DND-41 (cell line): ENCODE results near the gene RUNX1.

Experiments used
- ATAC-seq: fragments of 200-7000 bp; cut with Tn5 transposase; 3 replicates; pipeline ENCODE4 v1.9.1; 2021; ENCODE audit warnings: low read depth; ENCODE audit not compliant: insufficient read depth
- DNase-seq: peaks from one replicate; pipeline ENCODE4 v3.0.0-alpha.2; 2020
- H2AFZ ChIP-seq: 2 replicates; pipeline ENCODE4 v1.6.0; 2012; ENCODE audit warnings: low read depth, low read length
- H3K27ac ChIP-seq: 2 replicates; pipeline ENCODE4 v1.5.1; 2012; ENCODE audit warnings: low read length, inconsistent platforms
- H3K27me3 ChIP-seq: fragments of 200-600 bp; sonication (generic); 2 replicates; pipeline ENCODE4 v1.6.0; 2012; ENCODE audit warnings: low read length, mild to moderate bottlenecking, inconsistent platforms; ENCODE audit not compliant: insufficient read depth, poor library complexity
- H3K36me3 ChIP-seq: 2 replicates; pipeline ENCODE4 v1.5.1; 2012; ENCODE audit warnings: low read length, inconsistent platforms; ENCODE audit not compliant: insufficient read depth
- H3K4me1 ChIP-seq: 2 replicates; pipeline ENCODE4 v1.5.1; 2012; ENCODE audit warnings: mild to moderate bottlenecking, low read length; ENCODE audit not compliant: insufficient read depth
- H3K4me2 ChIP-seq: 2 replicates; pipeline ENCODE4 v1.6.0; 2012; ENCODE audit warnings: mild to moderate bottlenecking, moderate library complexity, low read length, inconsistent platforms; ENCODE audit not compliant: insufficient read depth
- H3K4me3 ChIP-seq, 2 experiments: fragments of 200-600 bp in 1 of 2; shearing (Covaris generic) in 1 of 2; 2 replicates each; pipeline ENCODE4 v1.5.1; 2012 to 2016; ENCODE audit warnings: inconsistent platforms in 2 of 2, low read length in 2 of 2, mild to moderate bottlenecking in 2 of 2, low read depth in 1 of 2, moderate library complexity in 1 of 2
- H3K79me2 ChIP-seq: 2 replicates; pipeline ENCODE4 v1.6.0; 2012; ENCODE audit warnings: low read length, inconsistent platforms; ENCODE audit not compliant: insufficient read depth
- H3K9ac ChIP-seq: 2 replicates; pipeline ENCODE4 v1.6.0; 2012; ENCODE audit warnings: low read depth, mild to moderate bottlenecking, inconsistent platforms, low read length, moderate library complexity
- H3K9me3 ChIP-seq: 2 replicates; pipeline ENCODE4 v1.5.1; 2012; ENCODE audit warnings: low read length, moderate library complexity, mild to moderate bottlenecking, inconsistent platforms; ENCODE audit not compliant: insufficient read depth, severe bottlenecking
- H4K20me1 ChIP-seq: 2 replicates; pipeline ENCODE4 v1.6.0; 2012; ENCODE audit warnings: low read length; ENCODE audit not compliant: insufficient read depth
- CTCF ChIP-seq: IDR thresholded peaks from 2 replicates; pipeline ENCODE4 v1.5.1; 2012; ENCODE audit warnings: borderline replicate concordance, low read length, moderate library complexity, mild to moderate bottlenecking; ENCODE audit not compliant: poor library complexity, severe bottlenecking; ENCODE audit errors: extremely low read depth
- EZH2 ChIP-seq: IDR thresholded peaks from 3 replicates; pipeline ENCODE4 v1.6.1; 2012; ENCODE audit warnings: borderline replicate concordance, low read depth, mild to moderate bottlenecking, moderate library complexity, low read length, inconsistent platforms; ENCODE audit not compliant: severe bottlenecking

Gene RUNX1

GRCh38 chr21:35036465-35037383, 12.4 kb downstream of the RUNX1 start:
- Histone ChIP-seq H2AFZ (no peak overlapping the region), H4K20me1 (peaks cover 67% of the 10 kb centered on the region), H3K4me3 (no peak overlapping the region), H3K79me2 (peaks cover 100% of the 10 kb centered on the region), H3K27me3 (no peaks in the 10 kb centered on the region), H3K9ac (no peak overlapping the region), H3K4me2 (0 out of 2 replicates have a peak overlapping the region, but pooled peaks have one; percentile 17), H3K27ac (peak overlapping the region; percentile 65), H3K36me3 (peaks cover 90% of the 10 kb centered on the region), H3K4me1 (peaks cover 94% of the 10 kb centered on the region), H3K9me3 (no peaks in the 10 kb centered on the region)
- ATAC-seq (no peak), DNase-seq (no peak)
- TF ChIP-seq EZH2 = no peak
- TF ChIP-seq CTCF = no peak

GRCh38 chr21:35035581-35035980, 13.5 kb downstream of the RUNX1 start:
- Histone ChIP-seq H3K27ac (peak overlapping the region; percentile 52), H3K36me3 (peaks cover 89% of the 10 kb centered on the region), H3K4me2 (no peak overlapping the region), H3K27me3 (no peaks in the 10 kb centered on the region), H3K79me2 (peaks cover 100% of the 10 kb centered on the region), H3K9me3 (no peaks in the 10 kb centered on the region), H4K20me1 (peaks cover 62% of the 10 kb centered on the region), H2AFZ (no peak overlapping the region), H3K4me1 (peaks cover 94% of the 10 kb centered on the region), H3K9ac (no peak overlapping the region), H3K4me3 (no peak overlapping the region)
- no peak for ATAC-seq
- no peak for DNase-seq
- TF ChIP-seq CTCF (no peak), EZH2 (no peak)

GRCh38 chr21:35035116-35035515, 14.0 kb downstream of the RUNX1 start:
- H4K20me1 ChIP-seq = peaks cover 62% of the 10 kb centered on the region
- no peak overlapping the region for H3K9ac ChIP-seq
- no peak overlapping the region for H3K4me2 ChIP-seq

More at GRCh38 chr21:35035116-35035515, 14.0 kb downstream of the RUNX1 start:
- no peak overlapping the region for H2AFZ ChIP-seq
- peaks cover 86% of the 10 kb centered on the region for H3K36me3 ChIP-seq
- no peaks in the 10 kb centered on the region for H3K9me3 ChIP-seq
- TF ChIP-seq EZH2 (no peak), CTCF (no peak)
- no peaks in the 10 kb centered on the region for H3K27me3 ChIP-seq
- H3K27ac ChIP-seq = peak overlapping the region; percentile 45
- no peak for ATAC-seq
- H3K79me2 ChIP-seq = peaks cover 100% of the 10 kb centered on the region
- H3K4me3 ChIP-seq = no peak overlapping the region
- no peak for DNase-seq
- peaks cover 94% of the 10 kb centered on the region for H3K4me1 ChIP-seq
